Right atrium auricular region (tissue), 2 donors: Measurements from ENCODE around the gene JUND. TPM values are rescaled to one million over a fixed set of nuclear protein-coding genes. Genes with fewer than 3 reads are reported as not detected.

ENCODE experiments used
- DNase-seq: peaks from one replicate; pipeline ENCODE4 v3.0.0-alpha.2; 2019; ENCODE audit warnings: low spot score
- H3K27ac ChIP-seq, 2 donors: fragments of 200-600 bp; sonication (generic); 1 replicate in 1 of 2; 2 replicates in 1 of 2; pipeline ENCODE4 v1.5.1; 2016 to 2019
- H3K27me3 ChIP-seq, 2 donors: fragments of 200-600 bp; sonication (generic); one replicate each; pipeline versions ENCODE4 v1.5.1 to v1.6.0; 2017 to 2019
- H3K36me3 ChIP-seq: fragments of 200-600 bp; sonication (generic); one replicate; pipeline ENCODE4 v1.5.1; 2016
- H3K4me1 ChIP-seq, 2 donors: fragments of 200-600 bp; sonication (generic); one replicate each; pipeline versions ENCODE4 v1.5.1 to v1.6.0; 2017 to 2019
- H3K4me3 ChIP-seq, 2 donors: fragments of 200-600 bp; sonication (generic); 1 replicate in 1 of 2; 2 replicates in 1 of 2; pipeline ENCODE4 v1.5.1; 2017 to 2019; ENCODE audit warnings: mild to moderate bottlenecking in 1 of 2, moderate library complexity in 1 of 2
- H3K9me3 ChIP-seq, 2 donors: fragments of 200-600 bp; sonication (generic); one replicate each; pipeline ENCODE4 v1.5.1; 2019
- CTCF ChIP-seq, 2 donors: fragments of 200-600 bp; sonication (generic); IDR thresholded peaks; one replicate each; pipeline ENCODE4 v1.5.1; 2019; ENCODE audit warnings: antibody characterized with exemption in 2 of 2
- total RNA-seq, 2 donors: library from RNA; depleted of rRNA; stranded (reverse); fragments of >200 nt; gene quantifications; one replicate each; pipeline ENCODE4 v1.1.0, GENCODE V29; 2016

JUND gene
- total RNA-seq, 2 donors from 2014 or later: 240 to 420 TPM

- Histone ChIP-seq H3K27ac (peak overlapping the region; percentile 98 to 99), H3K4me3 (no peak overlapping the region), H3K27me3 (no peaks in the 10 kb centered on the region), H3K4me1 (peaks cover 0 to 52% of the 10 kb centered on the region in 2 donors), H3K36me3 (peaks cover 22% of the 10 kb centered on the region), H3K9me3 (no peaks in the 10 kb centered on the region)
- no peak for DNase-seq
- no peak for TF ChIP-seq CTCF (IDR thresholded peaks at IDR 0.05)
Measured at GRCh38 chr19:18306888-18307260, 25.5 kb upstream of the JUND start.

- TF ChIP-seq CTCF (IDR thresholded peaks at IDR 0.05): no peak
- Histone ChIP-seq H3K36me3 (peaks cover 18% of the 10 kb centered on the region), H3K4me1 (peaks cover 0 to 57% of the 10 kb centered on the region in 2 donors), H3K9me3 (no peaks in the 10 kb centered on the region), H3K27me3 (no peaks in the 10 kb centered on the region), H3K27ac (peak overlapping the region; percentile 98 to 99), H3K4me3 (no peak overlapping the region)
- DNase-seq: no peak
Measured at GRCh38 chr19:18306209-18306887, 24.9 kb upstream of the JUND start.

GRCh38 chr19:18304458-18305310 lies 23.3 kb upstream of the JUND start:
- Histone ChIP-seq H3K9me3 (no peaks in the 10 kb centered on the region), H3K27ac (peak overlapping the region; percentile 98 to 99), H3K4me1 (peaks cover 0 to 69% of the 10 kb centered on the region in 2 donors), H3K27me3 (no peaks in the 10 kb centered on the region), H3K4me3 (peak overlapping the region; percentile 27 to 46), H3K36me3 (peaks cover 14% of the 10 kb centered on the region)
- TF ChIP-seq CTCF (IDR thresholded peaks at IDR 0.05): no peak
- peak; percentile 94 for DNase-seq

GRCh38 chr19:18304208-18304457 lies 22.7 kb upstream of the JUND start:
- Histone ChIP-seq H3K27ac (peak overlapping the region; percentile 98 to 99), H3K4me1 (peaks cover 0 to 69% of the 10 kb centered on the region in 2 donors), H3K36me3 (peaks cover 9% of the 10 kb centered on the region), H3K27me3 (no peaks in the 10 kb centered on the region), H3K4me3 (peak overlapping the region; percentile 27 to 46), H3K9me3 (no peaks in the 10 kb centered on the region)
- no peak for DNase-seq
- no peak for TF ChIP-seq CTCF (IDR thresholded peaks at IDR 0.05)

GRCh38 chr19:18301718-18302111 lies 20.3 kb upstream of the JUND start:
- no peaks in the 10 kb centered on the region for H3K9me3 ChIP-seq
- no peak overlapping the region for H3K4me3 ChIP-seq
- TF ChIP-seq CTCF (IDR thresholded peaks at IDR 0.05): no peak
- no peak for DNase-seq
- peak overlapping the region; percentile 98 to 99 for H3K27ac ChIP-seq
- H3K27me3 ChIP-seq: no peaks in the 10 kb centered on the region
- no peaks in the 10 kb centered on the region for H3K36me3 ChIP-seq
- peaks cover 0 to 64% of the 10 kb centered on the region in 2 donors for H3K4me1 ChIP-seq
